Measurements from ENCODE around the gene SLC29A4. TPM values are rescaled to one million over a fixed set of nuclear protein-coding genes. Genes with fewer than 3 reads are reported as not detected.

Gene SLC29A4
- total RNA-seq: 108 and 120 TPM in 2 replicates
- long read RNA-seq, partial matches to known transcripts: 1 of 1 reads
- long read RNA-seq, other reads (novel, unspliced or antisense): 0 of 1 reads

GRCh38 chr7:5282543-5283316, at the start of gene SLC29A4:
SLC29A4 (plus strand) TSS chr7:5282943; CDS start chr7:5287817, 4,874 bp downstream.
- H3K4me1 Mint-ChIP-seq (ENCODE audit: low read depth): peaks cover 4% of the 10 kb centered on the region
- TF ChIP-seq CTCF (IDR thresholded peaks at IDR 0.05; ENCODE audit: unreplicated experiment): no peak
- H3K27ac Mint-ChIP-seq: no peak within 1 kb of the TSS
- no peak for DNase-seq (ENCODE audit: low spot score, unreplicated experiment)
- peak within 1 kb of the TSS; percentile 61 for H3K4me3 Mint-ChIP-seq (ENCODE audit: low read depth)
- peaks cover 6% of the 10 kb centered on the region for H3K27me3 Mint-ChIP-seq
- no peaks in the 10 kb centered on the region for H3K9me3 Mint-ChIP-seq (ENCODE audit: low read depth)
- H3K36me3 Mint-ChIP-seq (ENCODE audit: insufficient read depth): peaks cover 4% of the 10 kb centered on the region

GRCh38 chr7:5234852-5235831, 47.6 kb upstream of the SLC29A4 start:
- no peak for TF ChIP-seq CTCF (IDR thresholded peaks at IDR 0.05; ENCODE audit: unreplicated experiment)
- H3K9me3 Mint-ChIP-seq (ENCODE audit: low read depth): no peaks in the 10 kb centered on the region
- no peak overlapping the region for H3K4me3 Mint-ChIP-seq (ENCODE audit: low read depth)
- peak overlapping the region; percentile 56 for H3K27ac Mint-ChIP-seq
- no peak for DNase-seq (ENCODE audit: low spot score, unreplicated experiment)
- H3K27me3 Mint-ChIP-seq: no peaks in the 10 kb centered on the region
- peaks cover 11% of the 10 kb centered on the region for H3K4me1 Mint-ChIP-seq (ENCODE audit: low read depth)
- H3K36me3 Mint-ChIP-seq (ENCODE audit: insufficient read depth): peaks cover 20% of the 10 kb centered on the region

DNA sequence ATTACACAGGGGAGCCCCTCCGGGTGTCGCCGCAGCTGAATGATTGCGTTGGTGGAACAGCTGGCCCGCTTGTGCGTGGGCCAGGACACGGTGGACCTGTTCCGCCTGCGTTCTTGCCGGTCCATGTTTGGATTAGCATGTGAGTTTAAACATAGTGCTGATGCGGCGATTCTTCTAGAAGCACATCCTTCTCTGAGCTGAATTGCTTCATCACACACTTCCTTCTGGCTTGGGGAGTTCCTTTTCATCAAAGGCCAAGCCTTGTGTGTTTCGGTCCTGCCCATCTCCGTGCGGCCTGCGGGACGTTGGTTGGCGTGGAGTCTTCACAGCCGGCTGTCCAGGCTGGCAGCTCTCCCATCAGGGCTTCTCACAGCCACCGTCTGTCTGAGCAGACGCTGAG, 45.5 kb upstream of the SLC29A4 start:
- H3K4me1 Mint-ChIP-seq (ENCODE audit: low read depth): peaks cover 13% of the 10 kb centered on the region
- peaks cover 4% of the 10 kb centered on the region for H3K36me3 Mint-ChIP-seq (ENCODE audit: insufficient read depth)
- H3K27ac Mint-ChIP-seq: no peak overlapping the region
- DNase-seq (ENCODE audit: low spot score, unreplicated experiment): no peak
- TF ChIP-seq CTCF (IDR thresholded peaks at IDR 0.05; ENCODE audit: unreplicated experiment): no peak
- peaks cover under 1% of the 10 kb centered on the region for H3K27me3 Mint-ChIP-seq
- H3K4me3 Mint-ChIP-seq (ENCODE audit: low read depth): no peak overlapping the region
- no peaks in the 10 kb centered on the region for H3K9me3 Mint-ChIP-seq (ENCODE audit: low read depth)

DNA sequence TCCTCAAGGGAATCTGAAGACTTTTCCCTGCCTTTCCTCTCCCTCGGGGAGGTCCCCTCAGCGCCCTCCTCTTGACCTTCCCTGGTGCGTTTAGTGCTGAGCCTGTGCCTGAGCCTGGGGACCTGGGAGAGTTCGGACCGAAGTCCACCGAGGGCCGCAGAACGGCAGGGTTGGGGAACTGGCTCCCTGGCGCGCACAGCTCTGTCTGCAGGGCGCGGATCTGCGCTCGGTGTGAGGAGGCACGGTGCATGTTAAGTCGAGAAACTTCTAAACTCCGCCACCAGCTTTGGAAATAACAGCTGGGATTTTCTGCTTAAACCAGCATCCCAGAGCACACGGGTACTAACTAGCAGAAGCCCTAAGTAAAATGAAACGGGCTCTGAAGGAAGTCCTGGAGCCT, 44.2 kb upstream of the SLC29A4 start:
- H3K4me3 Mint-ChIP-seq (ENCODE audit: low read depth): no peak overlapping the region
- H3K9me3 Mint-ChIP-seq (ENCODE audit: low read depth): no peaks in the 10 kb centered on the region
- peaks cover 13% of the 10 kb centered on the region for H3K4me1 Mint-ChIP-seq (ENCODE audit: low read depth)
- DNase-seq (ENCODE audit: low spot score, unreplicated experiment): no peak
- H3K27me3 Mint-ChIP-seq: peaks cover 4% of the 10 kb centered on the region
- no peak overlapping the region for H3K27ac Mint-ChIP-seq
- no peaks in the 10 kb centered on the region for H3K36me3 Mint-ChIP-seq (ENCODE audit: insufficient read depth)
- no peak for TF ChIP-seq CTCF (IDR thresholded peaks at IDR 0.05; ENCODE audit: unreplicated experiment)

GRCh38 chr7:5243261-5243660, 39.5 kb upstream of the SLC29A4 start:
- peaks cover 4% of the 10 kb centered on the region for H3K27me3 Mint-ChIP-seq
- H3K27ac Mint-ChIP-seq: no peak overlapping the region
- DNase-seq (ENCODE audit: low spot score, unreplicated experiment): no peak
- H3K36me3 Mint-ChIP-seq (ENCODE audit: insufficient read depth): no peaks in the 10 kb centered on the region
- peaks cover 10% of the 10 kb centered on the region for H3K4me1 Mint-ChIP-seq (ENCODE audit: low read depth)
- H3K4me3 Mint-ChIP-seq (ENCODE audit: low read depth): no peak overlapping the region
- no peaks in the 10 kb centered on the region for H3K9me3 Mint-ChIP-seq (ENCODE audit: low read depth)
- no peak for TF ChIP-seq CTCF (IDR thresholded peaks at IDR 0.05; ENCODE audit: unreplicated experiment)
